ENCODE measurements around the gene TRIM2. TPM values are rescaled to one million over a fixed set of nuclear protein-coding genes. Genes with fewer than 3 reads are reported as not detected.

TRIM2 gene
- total and polyA plus RNA-seq, 2 donors from 2014 or later = 23.3 to 122 TPM

GRCh38 chr4:153259661-153260060 lies 55.4 kb downstream of the TRIM2 start:
- Histone ChIP-seq H3K4me1 (ENCODE audit: control insufficient read depth in 2 of 3, insufficient read depth in 2 of 3, low read depth in 1 of 3, low read length in 3 of 3) (no peaks in the 10 kb centered on the region), H3K9me3 (ENCODE audit: control insufficient read depth in 2 of 3, insufficient read depth in 1 of 3, low read length in 3 of 3) (peaks cover 0 to 11% (median 0%) of the 10 kb centered on the region in 3 donors), H3K27ac (ENCODE audit: low read depth in 2 of 2, low read length in 2 of 2) (no peak overlapping the region), H3K9ac (ENCODE audit: low read length in 3 of 3) (no peak overlapping the region), H3K36me3 (ENCODE audit: control insufficient read depth in 2 of 3, insufficient read depth in 3 of 3, low read length in 3 of 3) (no peaks in the 10 kb centered on the region), H3K4me3 (ENCODE audit: low read length in 3 of 3) (no peak overlapping the region), H3K27me3 (ENCODE audit: control insufficient read depth, insufficient read depth, low read length) (no peaks in the 10 kb centered on the region)
- no peak for DNase-seq
- intact Hi-C loops (cut with DNase I) = no loop called here
- no peak for FAIRE-seq
- no peak for TF ChIP-seq CTCF (IDR thresholded peaks at IDR 0.05; ENCODE audit: borderline replicate concordance, extremely low read depth, insufficient read depth)

GRCh38 chr4:153260132-153260531 lies 55.9 kb downstream of the TRIM2 start:
- Histone ChIP-seq H3K27ac (ENCODE audit: low read depth in 2 of 2, low read length in 2 of 2) (no peak overlapping the region), H3K27me3 (ENCODE audit: control insufficient read depth, insufficient read depth, low read length) (no peaks in the 10 kb centered on the region), H3K9me3 (ENCODE audit: control insufficient read depth in 2 of 3, insufficient read depth in 1 of 3, low read length in 3 of 3) (peaks cover 0 to 11% (median 0%) of the 10 kb centered on the region in 3 donors), H3K36me3 (ENCODE audit: control insufficient read depth in 2 of 3, insufficient read depth in 3 of 3, low read length in 3 of 3) (no peaks in the 10 kb centered on the region), H3K4me3 (ENCODE audit: low read length in 3 of 3) (no peak overlapping the region), H3K9ac (ENCODE audit: low read length in 3 of 3) (no peak overlapping the region), H3K4me1 (ENCODE audit: control insufficient read depth in 2 of 3, insufficient read depth in 2 of 3, low read depth in 1 of 3, low read length in 3 of 3) (no peaks in the 10 kb centered on the region)
- FAIRE-seq (no peak), DNase-seq (no peak)
- intact Hi-C loops (cut with DNase I) = no loop called here
- no peak for TF ChIP-seq CTCF (IDR thresholded peaks at IDR 0.05; ENCODE audit: borderline replicate concordance, extremely low read depth, insufficient read depth)

- no peak overlapping the region for H3K9ac ChIP-seq (ENCODE audit: low read length in 3 of 3)
- H3K27ac ChIP-seq (ENCODE audit: low read depth in 2 of 2, low read length in 2 of 2) = no peak overlapping the region
- TF ChIP-seq CTCF (IDR thresholded peaks at IDR 0.05; ENCODE audit: borderline replicate concordance, extremely low read depth, insufficient read depth) = no peak
- no peak overlapping the region for H3K4me3 ChIP-seq (ENCODE audit: low read length in 3 of 3)
- peaks cover 0 to 11% (median 0%) of the 10 kb centered on the region in 3 donors for H3K9me3 ChIP-seq (ENCODE audit: control insufficient read depth in 2 of 3, insufficient read depth in 1 of 3, low read length in 3 of 3)
- DNase-seq (no peak), FAIRE-seq (no peak)
- H3K27me3 ChIP-seq (ENCODE audit: control insufficient read depth, insufficient read depth, low read length) = no peaks in the 10 kb centered on the region
- H3K36me3 ChIP-seq (ENCODE audit: control insufficient read depth in 2 of 3, insufficient read depth in 3 of 3, low read length in 3 of 3) = no peaks in the 10 kb centered on the region
- intact Hi-C loops (cut with DNase I) = no loop called here
- H3K4me1 ChIP-seq (ENCODE audit: control insufficient read depth in 2 of 3, insufficient read depth in 2 of 3, low read depth in 1 of 3, low read length in 3 of 3) = peaks cover 0 to 2% (median 0%) of the 10 kb centered on the region in 3 donors
These were observed 56.5 kb downstream of the TRIM2 start for GRCh38 chr4:153260553-153261300.

Measured in kidney (tissue), 14 donors.